AG04450 (cell line): ENCODE results near the gene S100A6. TPM values are rescaled to one million over a fixed set of nuclear protein-coding genes. Genes with fewer than 3 reads are reported as not detected.
"Not testable (repeated sequence)": the region's sequence is repeated elsewhere in the genome, so short reads cannot be mapped to it uniquely, and the experiment has no call there.

Source experiments
- CTCF ChIA-PET: fragments of 300-600, 350-600 bp; formaldehyde crosslinking; extraction: SDS; loops from one replicate; lab custom pipeline; 2022; ENCODE audit warnings: antibody characterized with exemption, inconsistent platforms; lab: Charles Lee
- POLR2A ChIA-PET: fragments of 350-600 bp; formaldehyde crosslinking; extraction: SDS; loops from one replicate; lab custom pipeline; 2021; ENCODE audit warnings: antibody characterized with exemption, inconsistent platforms; lab: Yijun Ruan, JAX
- DNase-seq: peaks from one replicate; pipeline ENCODE4 v3.0.0-alpha.2; 2011; ENCODE audit warnings: low read depth, low spot score
- H3K27ac ChIP-seq: one replicate; pipeline ENCODE4 v1.5.1; 2012; ENCODE audit warnings: low read depth, low read length, control low read depth
- H3K27me3 ChIP-seq: one replicate; pipeline ENCODE4 v1.6.0; 2012; ENCODE audit warnings: low read length; ENCODE audit not compliant: control insufficient read depth, insufficient read depth
- H3K4me3 ChIP-seq: 2 replicates; pipeline ENCODE4 v1.5.1; 2011; ENCODE audit warnings: mild to moderate bottlenecking, low read depth, low read length, control low read depth
- H3K9me3 ChIP-seq: 2 replicates; pipeline ENCODE4 v1.5.1; 2012; ENCODE audit warnings: low read length; ENCODE audit not compliant: control insufficient read depth, insufficient read depth
- CTCF ChIP-seq: IDR thresholded peaks from 2 replicates; pipeline ENCODE4 v1.5.1; 2011; ENCODE audit warnings: low read depth, low read length, control low read depth, inconsistent platforms
- polyA plus RNA-seq: library from polyadenylated mRNA; depleted of rRNA; stranded (reverse); fragments of >200 nt; gene quantifications from 2 replicates; pipeline ENCODE4 v1.2.3, GENCODE V29; 2011

S100A6 gene
- polyA plus RNA-seq, 1 experiment: 1,379 TPM

- POLR2A ChIA-PET: interaction anchor here (1.2 to 4.1 kb wide), 3 partner anchors 20 to 63 kb away, joined by 3 to 76 read pairs (median 23); partner anchors contain the start of genes S100A13, S100A4 and S100A6
Observed at GRCh38 chr1:153563991-153564390, 28.2 kb upstream of the S100A6 start.

DNA sequence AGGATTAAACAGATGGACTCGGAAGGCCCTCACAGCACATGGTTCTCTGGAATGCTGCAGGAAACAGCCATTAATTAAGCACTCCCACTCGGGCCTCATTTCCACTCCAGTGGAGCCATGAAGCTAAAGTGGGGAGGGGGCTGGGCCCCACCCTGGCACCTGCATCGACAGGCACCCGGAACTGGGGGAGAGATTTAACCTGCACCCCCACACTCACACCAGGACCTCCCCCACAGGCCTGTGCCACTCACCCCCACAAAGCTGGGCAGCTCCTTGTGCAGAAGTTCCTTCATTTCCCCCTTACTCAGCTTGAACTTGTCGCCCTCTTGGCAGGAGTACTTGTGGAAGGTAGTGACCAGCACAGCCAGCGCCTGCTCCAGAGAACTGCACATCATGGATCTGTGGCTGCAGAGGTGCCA, 27.7 kb upstream of the S100A6 start:
- ChIA-PET CTCF (interaction anchor here (0.8 to 5.0 kb wide), 3 partner anchors 31 to 69 kb away, joined by 3 to 22 read pairs (median 6); no protein-coding TSS in a partner anchor), POLR2A (interaction anchor here (1.2 to 4.1 kb wide), 3 partner anchors 19 to 64 kb away, joined by 3 to 76 read pairs (median 23); partner anchors contain the start of genes S100A13, S100A4 and S100A6)
- no peak overlapping the region for H3K27ac ChIP-seq
- H3K27me3 ChIP-seq: no peaks in the 10 kb centered on the region
- no peaks in the 10 kb centered on the region for H3K9me3 ChIP-seq
- DNase-seq: no peak
- no peak overlapping the region for H3K4me3 ChIP-seq
- TF ChIP-seq CTCF: no peak

More at GRCh38 chr1:153563991-153564390, 28.2 kb upstream of the S100A6 start:
- TF ChIP-seq CTCF: no peak
- H3K27me3 ChIP-seq: no peaks in the 10 kb centered on the region
- no peak for DNase-seq
- CTCF ChIA-PET: interaction anchor here (0.6 to 5.0 kb wide), 6 partner anchors 10 to 98 kb away, joined by 3 to 22 read pairs (median 6); no protein-coding TSS in a partner anchor
- H3K27ac ChIP-seq: no peak overlapping the region
- H3K4me3 ChIP-seq: no peak overlapping the region
- no peaks in the 10 kb centered on the region for H3K9me3 ChIP-seq

GRCh38 chr1:153562021-153562420, 26.2 kb upstream of the S100A6 start:
- CTCF ChIA-PET: interaction anchor here (1.3 to 5.0 kb wide), 6 partner anchors 10 to 67 kb away, joined by 3 to 22 read pairs (median 5); no protein-coding TSS in a partner anchor
- DNase-seq, POLR2A ChIA-PET: not testable (repeated sequence)

GRCh38 chr1:153561466-153561985, 25.7 kb upstream of the S100A6 start:
- H3K4me3 ChIP-seq: no peak overlapping the region
- ChIA-PET CTCF (interaction anchor here (1.3 to 5.0 kb wide), 5 partner anchors 11 to 66 kb away, joined by 3 to 22 read pairs (median 5); no protein-coding TSS in a partner anchor), POLR2A (no interaction called here)
- H3K27me3 ChIP-seq: no peaks in the 10 kb centered on the region
- H3K9me3 ChIP-seq: no peaks in the 10 kb centered on the region
- H3K27ac ChIP-seq: no peak overlapping the region
- no peak for TF ChIP-seq CTCF
- DNase-seq: no peak

More at GRCh38 chr1:153562021-153562420, 26.2 kb upstream of the S100A6 start:
- H3K27me3 ChIP-seq, H3K4me3 ChIP-seq, H3K27ac ChIP-seq, H3K9me3 ChIP-seq: not testable (repeated sequence)

- DNase-seq: no peak
- Histone ChIP-seq H3K27me3 (no peaks in the 10 kb centered on the region), H3K27ac (no peak overlapping the region), H3K4me3 (no peak overlapping the region), H3K9me3 (no peaks in the 10 kb centered on the region)
- CTCF ChIA-PET: interaction anchor here (1.2 to 5.0 kb wide), 6 partner anchors 11 to 209 kb away, joined by 3 to 22 read pairs (median 4); no protein-coding TSS in a partner anchor
- POLR2A ChIA-PET: no interaction called here
- no peak for TF ChIP-seq CTCF
Observed at GRCh38 chr1:153560771-153561465, 25.1 kb upstream of the S100A6 start.
